PC-9 (cell line): ENCODE data around the gene TTC28.

ENCODE experiments used
- CTCF ChIP-seq: fragments of 200-600 bp; sonication (generic); conservative IDR thresholded peaks from 2 replicates; pipeline ENCODE4 v1.6.1; 2017; ENCODE audit warnings: mixed run types, antibody characterized with exemption, mild to moderate bottlenecking, moderate library complexity
- EZH2 ChIP-seq: fragments of 200-600 bp; sonication (generic); IDR thresholded peaks from 2 replicates; pipeline ENCODE4 v1.8.0; 2017; ENCODE audit warnings: antibody characterized with exemption, low read depth

- TF ChIP-seq CTCF (no peak), EZH2 (no peak)
Observed at GRCh38 chr22:28025866-28026575, 653.6 kb downstream of the TTC28 start.
